Lung (tissue), 12 donors: ENCODE results near the gene HEPHL1. TPM values are rescaled to one million over a fixed set of nuclear protein-coding genes. Genes with fewer than 3 reads are reported as not detected.

Experiments
- ATAC-seq: fragments of 200-7000 bp; cut with Tn5 transposase; one replicate; pipeline ENCODE4 v1.9.1; 2020; ENCODE audit warnings: moderate number of reproducible peaks; ENCODE audit not compliant: insufficient read depth, low FRiP score
- DNase-seq, 3 donors: peaks; one replicate each; pipeline ENCODE4 v3.0.0-alpha.2; 2013 to 2017
- H3K27ac ChIP-seq, 2 donors: one replicate each; pipeline ENCODE4 v1.5.1; 2013; ENCODE audit warnings: mild to moderate bottlenecking in 2 of 2, moderate library complexity in 2 of 2, control low read depth in 1 of 2, inconsistent platforms in 1 of 2, low read depth in 1 of 2, low read length in 1 of 2
- H3K27me3 ChIP-seq, 3 donors: one replicate each; pipeline ENCODE4 v1.5.1; 2013; ENCODE audit warnings: low read length in 2 of 3; ENCODE audit not compliant: control insufficient read depth in 3 of 3, insufficient read depth in 3 of 3
- H3K36me3 ChIP-seq, 4 donors: one replicate each; pipeline ENCODE4 v1.5.1; 2013; ENCODE audit warnings: low read length in 4 of 4, mild to moderate bottlenecking in 1 of 4, moderate library complexity in 1 of 4; ENCODE audit not compliant: control insufficient read depth in 4 of 4, insufficient read depth in 4 of 4
- H3K4me1 ChIP-seq, 5 donors: one replicate each; pipeline ENCODE4 v1.5.1; 2013; ENCODE audit warnings: low read length in 5 of 5, mild to moderate bottlenecking in 2 of 5, moderate library complexity in 1 of 5; ENCODE audit not compliant: control insufficient read depth in 5 of 5, insufficient read depth in 5 of 5
- H3K4me3 ChIP-seq: one replicate; pipeline ENCODE4 v1.5.1; 2013; ENCODE audit warnings: mild to moderate bottlenecking, control low read depth, moderate library complexity
- H3K9ac ChIP-seq, 2 donors: one replicate each; pipeline ENCODE4 v1.5.1; 2013; ENCODE audit warnings: low read length in 2 of 2, control low read depth in 1 of 2; ENCODE audit not compliant: insufficient read depth in 1 of 2
- H3K9me3 ChIP-seq, 4 donors: one replicate each; pipeline ENCODE4 v1.5.1; 2013; ENCODE audit warnings: low read length in 3 of 4, mild to moderate bottlenecking in 1 of 4, moderate library complexity in 1 of 4; ENCODE audit not compliant: control insufficient read depth in 4 of 4, insufficient read depth in 3 of 4
- CTCF ChIP-seq: IDR thresholded peaks from 2 replicates; pipeline ENCODE4 v1.5.1; 2012; ENCODE audit warnings: mild to moderate bottlenecking; ENCODE audit errors: control extremely low read depth, extremely low read depth
- WGBS, 2 donors: extraction: QIAGEN DNeasy Blood & Tissue Kit; methylation state at CpG; one replicate each; pipeline ENCODE4 v1.1.7; 2013; 5-methylcytosine and 5-hydroxymethylcytosine counted together
- polyA plus RNA-seq, 2 donors: library from polyadenylated mRNA; stranded (reverse); fragments of 200-250 nt; gene quantifications; one replicate each; pipeline ENCODE4 v1.2.1, GENCODE V29; 2013
- total RNA-seq, 2 donors: library from RNA; depleted of rRNA in 1 of 2; stranded (reverse); fragments of >200 nt in 1 of 2; gene quantifications; one replicate each; pipeline ENCODE4 v1.2.1, GENCODE V29; 2014 to 2021
- donor health status: control.
- donor health status: control.
- donor health status: Bipolar disorder and iron deficiency.
- donor health status: healthy.
- donor health status: DM: yes; HTN: yes; CAD: no.

HEPHL1 gene
- total and polyA plus RNA-seq, 4 donors, result not detected

GRCh38 chr11:94149431-94150017 is 128.4 kb downstream of the HEPHL1 start:
- peaks cover 0 to 24% (median 20%) of the 10 kb centered on the region in 5 donors for H3K4me1 ChIP-seq

GRCh38 chr11:94150056-94150455 is 128.9 kb downstream of the HEPHL1 start:
- Histone ChIP-seq H3K4me3 (no peak overlapping the region), H3K27me3 (no peaks in the 10 kb centered on the region), H3K9ac (no peak overlapping the region), H3K9me3 (no peaks in the 10 kb centered on the region), H3K4me1 (peaks cover 0 to 24% (median 20%) of the 10 kb centered on the region in 5 donors), H3K27ac (no peak overlapping the region), H3K36me3 (peaks cover 0 to 4% (median 3%) of the 10 kb centered on the region in 4 donors)
- no peak for ATAC-seq
- no peak for DNase-seq
- no peak for TF ChIP-seq CTCF
- 83 to 91% methylated on average over 3 of the region's 3 CpGs for WGBS, 2 donors

More at GRCh38 chr11:94149431-94150017, 128.4 kb downstream of the HEPHL1 start:
- no peaks in the 10 kb centered on the region for H3K27me3 ChIP-seq
- DNase-seq (peak in 1 of 3 donors; percentile 39), ATAC-seq (no peak)
- no peak overlapping the region for H3K27ac ChIP-seq
- WGBS, 2 donors, result 52 to 56% methylated on average over 3 of the region's 3 CpGs
- H3K4me3 ChIP-seq, result no peak overlapping the region
- H3K9me3 ChIP-seq, result no peaks in the 10 kb centered on the region
- peaks cover 0 to 4% (median 3%) of the 10 kb centered on the region in 4 donors for H3K36me3 ChIP-seq
- TF ChIP-seq CTCF, result no peak
- H3K9ac ChIP-seq, result no peak overlapping the region

GRCh38 chr11:94150704-94151685 is 129.8 kb downstream of the HEPHL1 start:
- WGBS, 2 donors, result 85% methylated on average over 4 of the region's 4 CpGs
- Histone ChIP-seq H3K9ac (no peak overlapping the region), H3K27me3 (no peaks in the 10 kb centered on the region), H3K9me3 (no peaks in the 10 kb centered on the region), H3K4me3 (no peak overlapping the region), H3K27ac (no peak overlapping the region), H3K4me1 (peaks cover 0 to 26% (median 19%) of the 10 kb centered on the region in 5 donors), H3K36me3 (peaks cover 0 to 4% (median 3%) of the 10 kb centered on the region in 4 donors)
- ATAC-seq, result no peak
- no peak for TF ChIP-seq CTCF
- peak in 1 of 3 donors; percentile 57 for DNase-seq
